ENCODE results near the gene NHLRC1. TPM values are rescaled to one million over a fixed set of nuclear protein-coding genes. Genes with fewer than 3 reads are reported as not detected.

NHLRC1 gene
- total and polyA plus RNA-seq, 10 donors, result 0.79 to 3.4 (median 1.4) TPM

- Histone ChIP-seq H3K9me3 (peaks cover 0 to 32% (median 13%) of the 10 kb centered on the region in 8 donors), H3K4me1 (no peaks in the 10 kb centered on the region), H3K4me3 (no peak overlapping the region), H3K27me3 (replicated peaks in 1 of 7) (no peaks in the 10 kb centered on the region), H3K36me3 (no peaks in the 10 kb centered on the region), H3K27ac (no peak overlapping the region)
- TF ChIP-seq CTCF (IDR thresholded peaks at IDR 0.05 in 8 of 11, conservative IDR thresholded peaks at IDR 0.05 in 3 of 11) (no peak), POLR2A (IDR thresholded peaks at IDR 0.05) (no peak), POLR2AphosphoS5 (IDR thresholded peaks at IDR 0.05) (no peak)
- intact Hi-C loops (cut with DNase I; ENCODE audit: low total_unique reads), result no loop called here
- DNase-seq, result no peak
Measured at GRCh38 chr6:18072841-18073240, 49.6 kb downstream of the NHLRC1 start.

- no peaks in the 10 kb centered on the region for H3K36me3 ChIP-seq
- intact Hi-C loops (cut with DNase I; ENCODE audit: low total_unique reads), result no loop called here
- H3K27ac ChIP-seq, result no peak overlapping the region
Measured at GRCh38 chr6:18070486-18070885, 52.0 kb downstream of the NHLRC1 start.

More at GRCh38 chr6:18070486-18070885, 52.0 kb downstream of the NHLRC1 start:
- H3K4me3 ChIP-seq, result no peak overlapping the region
- H3K4me1 ChIP-seq, result no peaks in the 10 kb centered on the region
- H3K9me3 ChIP-seq, result peaks cover 0 to 22% (median 10%) of the 10 kb centered on the region in 8 donors
- DNase-seq, result no peak
- H3K27me3 ChIP-seq (replicated peaks in 1 of 7), result no peaks in the 10 kb centered on the region
- WGBS, 5 donors, result 95 to 98% (median 97%) methylated on average over 9 of the region's 9 CpGs
- no peak for TF ChIP-seq POLR2AphosphoS5 (IDR thresholded peaks at IDR 0.05)

Other genes with a start within 250 kb of the NHLRC1 start
- 10 to 100 TPM; 16.6 to 32.0 (median 21.1) TPM for gene KIF13A, start 135.0 kb downstream of the NHLRC1 start, total RNA-seq
- gene KIF13A, start 135.0 kb downstream of the NHLRC1 start, polyA plus RNA-seq, result 1 to 10 TPM; 3.7 to 8.3 (median 5.2) TPM
- 10 to 100 TPM in 6 of 7 donors, 1 to 10 TPM in 1; 7.4 to 16.8 (median 11.4) TPM for gene TPMT, start 32.4 kb upstream of the NHLRC1 start, total RNA-seq
- 10 to 100 TPM in 2 of 3 donors, 1 to 10 TPM in 1; 9.5 to 12.9 (median 10.5) TPM for gene TPMT, start 32.4 kb upstream of the NHLRC1 start, polyA plus RNA-seq
- gene KDM1B, start 32.7 kb upstream of the NHLRC1 start, total RNA-seq, result 10 to 100 TPM; 18.6 to 27.0 (median 21.8) TPM
- 1 to 10 TPM; 3.6 to 6.8 (median 3.9) TPM for gene KDM1B, start 32.7 kb upstream of the NHLRC1 start, polyA plus RNA-seq
- 100 to 1,000 TPM in 2 of 7 donors, 10 to 100 TPM in 5; 67.4 to 133 (median 79.3) TPM for gene DEK, start 141.9 kb upstream of the NHLRC1 start, total RNA-seq
- gene DEK, start 141.9 kb upstream of the NHLRC1 start, polyA plus RNA-seq, result 10 to 100 TPM; 27.4 to 52.4 (median 43.1) TPM

Data from spleen (tissue), 11 donors.